ENCODE results near the gene LRRC14B.

DNA sequence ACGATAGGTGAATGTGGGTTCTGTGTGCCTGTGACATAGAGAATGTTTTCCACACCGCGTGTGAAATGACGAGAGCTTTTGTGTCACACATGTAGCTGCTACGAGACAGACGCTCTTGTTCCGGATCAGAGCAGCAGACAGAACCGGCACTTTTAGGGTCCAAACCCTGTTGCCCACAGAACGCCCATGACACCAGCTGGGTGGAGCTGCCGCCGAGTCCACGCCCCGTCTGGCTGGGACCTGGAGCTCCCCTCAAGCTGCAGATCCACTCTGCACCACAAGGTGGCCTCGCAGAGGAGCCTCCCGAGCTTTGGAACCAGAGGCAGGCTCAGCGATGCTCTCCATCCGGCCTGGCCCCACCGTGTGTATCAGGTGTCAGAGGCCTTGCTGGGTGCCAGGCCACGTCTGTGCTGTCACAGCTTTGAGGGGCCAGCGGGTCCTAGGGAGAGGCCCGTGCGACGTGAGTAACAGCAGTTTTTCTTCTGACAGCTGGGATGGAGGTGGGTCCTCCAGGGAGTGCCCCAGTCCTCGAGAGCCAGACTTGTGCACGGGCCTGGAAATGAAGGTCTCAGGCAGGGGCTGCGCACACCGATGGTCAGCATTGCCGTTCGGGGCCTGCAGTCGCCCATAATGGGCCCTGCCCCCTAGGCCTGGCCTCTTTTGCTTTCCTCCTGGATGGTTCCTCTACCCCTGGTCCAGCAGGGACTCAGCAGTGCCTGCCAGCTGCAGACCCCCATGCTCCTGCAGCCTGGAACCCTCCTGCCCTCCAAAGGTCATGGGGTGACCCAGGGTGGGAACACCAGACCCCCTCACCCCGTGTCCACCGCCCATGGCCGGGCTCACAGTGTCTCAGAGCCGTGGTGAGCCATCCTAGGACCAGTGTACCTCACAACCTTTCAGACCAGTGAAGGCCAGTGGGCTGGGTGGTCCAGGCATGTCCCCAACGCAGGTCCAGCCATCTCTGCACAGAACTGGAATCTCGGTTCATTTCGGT lies 2.5 kb upstream of the LRRC14B start:
- TF ChIP-seq CTCF (IDR thresholded peaks at IDR 0.05), result peak; percentile 96
- TF ChIP-seq, protein P1, sequence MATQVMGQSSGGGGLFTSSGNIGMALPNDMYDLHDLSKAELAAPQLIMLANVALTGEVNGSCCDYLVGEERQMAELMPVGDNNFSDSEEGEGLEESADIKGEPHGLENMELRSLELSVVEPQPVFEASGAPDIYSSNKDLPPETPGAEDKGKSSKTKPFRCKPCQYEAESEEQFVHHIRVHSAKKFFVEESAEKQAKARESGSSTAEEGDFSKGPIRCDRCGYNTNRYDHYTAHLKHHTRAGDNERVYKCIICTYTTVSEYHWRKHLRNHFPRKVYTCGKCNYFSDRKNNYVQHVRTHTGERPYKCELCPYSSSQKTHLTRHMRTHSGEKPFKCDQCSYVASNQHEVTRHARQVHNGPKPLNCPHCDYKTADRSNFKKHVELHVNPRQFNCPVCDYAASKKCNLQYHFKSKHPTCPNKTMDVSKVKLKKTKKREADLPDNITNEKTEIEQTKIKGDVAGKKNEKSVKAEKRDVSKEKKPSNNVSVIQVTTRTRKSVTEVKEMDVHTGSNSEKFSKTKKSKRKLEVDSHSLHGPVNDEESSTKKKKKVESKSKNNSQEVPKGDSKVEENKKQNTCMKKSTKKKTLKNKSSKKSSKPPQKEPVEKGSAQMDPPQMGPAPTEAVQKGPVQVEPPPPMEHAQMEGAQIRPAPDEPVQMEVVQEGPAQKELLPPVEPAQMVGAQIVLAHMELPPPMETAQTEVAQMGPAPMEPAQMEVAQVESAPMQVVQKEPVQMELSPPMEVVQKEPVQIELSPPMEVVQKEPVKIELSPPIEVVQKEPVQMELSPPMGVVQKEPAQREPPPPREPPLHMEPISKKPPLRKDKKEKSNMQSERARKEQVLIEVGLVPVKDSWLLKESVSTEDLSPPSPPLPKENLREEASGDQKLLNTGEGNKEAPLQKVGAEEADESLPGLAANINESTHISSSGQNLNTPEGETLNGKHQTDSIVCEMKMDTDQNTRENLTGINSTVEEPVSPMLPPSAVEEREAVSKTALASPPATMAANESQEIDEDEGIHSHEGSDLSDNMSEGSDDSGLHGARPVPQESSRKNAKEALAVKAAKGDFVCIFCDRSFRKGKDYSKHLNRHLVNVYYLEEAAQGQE (IDR thresholded peaks at IDR 0.05; ENCODE audit: insufficient read depth in 1 of 2, low read depth in 2 of 2, low read length in 1 of 2), result no peak
- TF ChIP-seq POLR2AphosphoS5 (IDR thresholded peaks at IDR 0.05; ENCODE audit: low read depth, low read length), result no peak
